Uterus (tissue), 2 donors: ENCODE measurements around the gene GTF3C5.

Experiments used
- POLR2A ChIP-seq, 2 donors: fragments of 450-650 bp; IDR thresholded peaks; one replicate each; pipeline ENCODE4 v1.6.1; 2016; ENCODE audit warnings: antibody characterized with exemption in 2 of 2, mild to moderate bottlenecking in 1 of 2, moderate library complexity in 1 of 2
- TF ChIP-seq, protein P1 (sequence below), 4 experiments: fragments of 200-600 bp in 2 of 4; fragments of 450-650 bp in 2 of 4; sonication (generic) in 2 of 4; IDR thresholded peaks; one replicate each; pipeline ENCODE4 v1.5.1; 2016 to 2019; ENCODE audit warnings: antibody characterized with exemption in 4 of 4, mild to moderate bottlenecking in 2 of 4, moderate library complexity in 1 of 4

DNA sequence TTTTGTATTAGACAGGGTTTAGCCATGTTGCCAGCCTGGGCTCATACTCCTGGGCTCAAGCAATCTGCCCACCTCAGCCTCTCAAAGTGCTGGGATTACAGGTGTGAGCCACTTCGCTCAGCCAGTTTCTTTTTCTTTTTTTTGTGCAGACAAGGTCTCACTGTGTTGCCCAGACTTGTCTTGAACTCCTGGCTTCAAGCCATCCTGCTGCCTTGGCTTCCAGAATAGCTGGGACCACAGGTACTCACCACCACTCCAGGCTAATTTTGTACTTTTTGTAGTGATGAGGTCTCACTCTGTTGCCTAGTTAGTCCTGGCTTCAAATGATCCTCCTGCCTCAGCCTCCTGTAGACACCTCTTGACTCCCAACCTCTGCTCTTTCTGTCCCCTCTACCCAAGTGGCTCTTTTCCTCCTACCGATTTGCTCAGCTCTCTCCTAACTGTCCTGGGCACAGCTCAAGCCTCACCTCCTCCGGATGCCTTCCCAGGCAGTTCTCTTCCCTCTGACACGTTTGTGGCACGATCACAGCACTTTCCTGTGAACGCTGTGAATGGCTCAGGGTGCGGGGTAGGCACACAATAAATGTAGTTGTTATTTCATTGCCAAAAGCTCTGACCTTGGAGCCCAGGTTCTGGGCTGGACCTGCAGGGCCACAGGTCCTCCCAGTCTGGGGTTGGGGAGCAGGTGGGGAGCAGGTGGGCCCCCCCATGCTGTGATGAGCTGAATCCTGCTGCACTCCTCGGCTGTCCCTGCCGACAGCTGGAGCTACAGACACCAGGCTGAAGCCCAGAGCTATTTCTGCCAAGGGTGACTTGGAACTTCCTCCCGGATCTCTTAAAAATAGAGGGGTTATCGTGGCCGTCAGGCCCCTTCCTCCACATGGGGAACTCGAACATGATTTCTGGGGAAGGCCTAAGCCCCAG is 28.4 kb upstream of the GTF3C5 start:
- TF ChIP-seq, protein P1, sequence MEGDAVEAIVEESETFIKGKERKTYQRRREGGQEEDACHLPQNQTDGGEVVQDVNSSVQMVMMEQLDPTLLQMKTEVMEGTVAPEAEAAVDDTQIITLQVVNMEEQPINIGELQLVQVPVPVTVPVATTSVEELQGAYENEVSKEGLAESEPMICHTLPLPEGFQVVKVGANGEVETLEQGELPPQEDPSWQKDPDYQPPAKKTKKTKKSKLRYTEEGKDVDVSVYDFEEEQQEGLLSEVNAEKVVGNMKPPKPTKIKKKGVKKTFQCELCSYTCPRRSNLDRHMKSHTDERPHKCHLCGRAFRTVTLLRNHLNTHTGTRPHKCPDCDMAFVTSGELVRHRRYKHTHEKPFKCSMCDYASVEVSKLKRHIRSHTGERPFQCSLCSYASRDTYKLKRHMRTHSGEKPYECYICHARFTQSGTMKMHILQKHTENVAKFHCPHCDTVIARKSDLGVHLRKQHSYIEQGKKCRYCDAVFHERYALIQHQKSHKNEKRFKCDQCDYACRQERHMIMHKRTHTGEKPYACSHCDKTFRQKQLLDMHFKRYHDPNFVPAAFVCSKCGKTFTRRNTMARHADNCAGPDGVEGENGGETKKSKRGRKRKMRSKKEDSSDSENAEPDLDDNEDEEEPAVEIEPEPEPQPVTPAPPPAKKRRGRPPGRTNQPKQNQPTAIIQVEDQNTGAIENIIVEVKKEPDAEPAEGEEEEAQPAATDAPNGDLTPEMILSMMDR (IDR thresholded peaks at IDR 0.05): no peak
- TF ChIP-seq POLR2A (IDR thresholded peaks at IDR 0.05): no peak
